Measurements from ENCODE around the gene RASAL3. TPM values are rescaled to one million over a fixed set of nuclear protein-coding genes. Genes with fewer than 3 reads are reported as not detected.

Gene RASAL3
- total and polyA plus RNA-seq, 2 donors (not counting 1 experiment from before 2014, with no cell fraction given) = not detected

GRCh38 chr19:15432018-15432494 lies 32.3 kb downstream of the RASAL3 start:
- H3K4me2 ChIP-seq (ENCODE audit: extremely low read depth, insufficient read depth, low read length) = peak overlapping the region; percentile 95
- peak overlapping the region; percentile 77 to 85 (median 84) for H3K4me3 ChIP-seq (replicated peaks in 1 of 4; ENCODE audit: control extremely low read depth in 1 of 4, insufficient read depth in 1 of 4, low read depth in 3 of 4, low read length in 4 of 4)
- peaks cover 9% of the 10 kb centered on the region for H3K4me1 ChIP-seq (ENCODE audit: control insufficient read depth, extremely low read depth, insufficient read depth, low read length)
- H3K9me3 ChIP-seq (ENCODE audit: control insufficient read depth, insufficient read depth, low read depth, low read length) = no peaks in the 10 kb centered on the region
- peaks cover 39% of the 10 kb centered on the region for H3K79me2 ChIP-seq (ENCODE audit: control insufficient read depth, insufficient read depth, low read length)
- TF ChIP-seq EZH2 (IDR thresholded peaks at IDR 0.05; ENCODE audit: low read length, missing control alignments) (no peak), CTCF (conservative IDR thresholded peaks at IDR 0.05 in 1 of 2, IDR thresholded peaks at IDR 0.05 in 1 of 2; ENCODE audit: low read depth in 1 of 2, low read length in 2 of 2) (no peak)
- no peaks in the 10 kb centered on the region for H3K27me3 ChIP-seq (ENCODE audit: control insufficient read depth, insufficient read depth, low read length)
- H3K27ac ChIP-seq (ENCODE audit: insufficient read depth, low read length) = peak overlapping the region; percentile 72
- H2AFZ ChIP-seq (ENCODE audit: low read length) = no peak overlapping the region
- H4K20me1 ChIP-seq (ENCODE audit: control insufficient read depth, extremely low read depth, insufficient read depth, low read length) = no peaks in the 10 kb centered on the region
- H3K9ac ChIP-seq (ENCODE audit: insufficient read depth, low read length) = peak overlapping the region; percentile 79
- peaks cover 10% of the 10 kb centered on the region for H3K36me3 ChIP-seq (ENCODE audit: control insufficient read depth, insufficient read depth, low read length)
- DNase-seq (ENCODE audit: low read depth in 2 of 2) = no peak

DNA sequence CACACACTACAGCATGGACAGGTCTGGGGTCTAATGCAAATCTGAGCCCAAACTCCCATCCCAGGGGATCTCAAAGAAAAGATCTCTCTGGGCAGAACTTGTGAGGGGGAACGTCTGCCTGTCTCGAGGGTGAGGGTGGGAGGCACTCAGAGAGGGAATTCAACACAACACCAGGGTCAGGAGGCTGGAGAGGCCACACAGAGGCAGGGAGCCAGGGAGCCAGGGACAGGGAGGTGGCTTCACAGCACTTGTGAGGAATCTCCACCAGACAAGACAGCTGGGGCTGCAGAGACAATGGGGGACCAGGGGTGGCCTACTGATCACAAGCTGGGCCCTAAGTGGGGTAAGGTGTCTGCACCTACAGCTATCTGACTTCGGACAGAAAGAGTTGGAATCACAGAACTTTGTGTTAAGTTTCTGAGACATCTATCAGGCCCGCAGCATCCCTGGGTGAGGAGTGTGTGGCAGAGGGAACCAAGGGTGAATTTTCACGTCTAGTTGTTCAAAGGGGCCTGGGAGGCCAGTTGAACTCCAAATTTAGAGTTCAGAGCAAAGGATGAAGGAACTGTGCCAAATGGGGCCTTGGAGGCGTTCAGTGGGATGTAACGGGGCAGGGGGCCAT lies 32.8 kb downstream of the RASAL3 start:
- no peak overlapping the region for H2AFZ ChIP-seq (ENCODE audit: low read length)
- H3K9ac ChIP-seq (ENCODE audit: insufficient read depth, low read length) = peak overlapping the region; percentile 79
- peak overlapping the region; percentile 77 to 85 (median 84) for H3K4me3 ChIP-seq (replicated peaks in 1 of 4; ENCODE audit: control extremely low read depth in 1 of 4, insufficient read depth in 1 of 4, low read depth in 3 of 4, low read length in 4 of 4)
- no peaks in the 10 kb centered on the region for H3K27me3 ChIP-seq (ENCODE audit: control insufficient read depth, insufficient read depth, low read length)
- peaks cover 10% of the 10 kb centered on the region for H3K36me3 ChIP-seq (ENCODE audit: control insufficient read depth, insufficient read depth, low read length)
- H3K9me3 ChIP-seq (ENCODE audit: control insufficient read depth, insufficient read depth, low read depth, low read length) = no peaks in the 10 kb centered on the region
- peak overlapping the region; percentile 72 for H3K27ac ChIP-seq (ENCODE audit: insufficient read depth, low read length)
- H3K79me2 ChIP-seq (ENCODE audit: control insufficient read depth, insufficient read depth, low read length) = peaks cover 39% of the 10 kb centered on the region
- peak overlapping the region; percentile 95 for H3K4me2 ChIP-seq (ENCODE audit: extremely low read depth, insufficient read depth, low read length)
- H4K20me1 ChIP-seq (ENCODE audit: control insufficient read depth, extremely low read depth, insufficient read depth, low read length) = no peaks in the 10 kb centered on the region
- TF ChIP-seq CTCF (conservative IDR thresholded peaks at IDR 0.05 in 1 of 2, IDR thresholded peaks at IDR 0.05 in 1 of 2; ENCODE audit: low read depth in 1 of 2, low read length in 2 of 2) (no peak), EZH2 (IDR thresholded peaks at IDR 0.05; ENCODE audit: low read length, missing control alignments) (no peak)
- peaks cover 9% of the 10 kb centered on the region for H3K4me1 ChIP-seq (ENCODE audit: control insufficient read depth, extremely low read depth, insufficient read depth, low read length)
- DNase-seq (ENCODE audit: low read depth in 2 of 2) = no peak

DNA sequence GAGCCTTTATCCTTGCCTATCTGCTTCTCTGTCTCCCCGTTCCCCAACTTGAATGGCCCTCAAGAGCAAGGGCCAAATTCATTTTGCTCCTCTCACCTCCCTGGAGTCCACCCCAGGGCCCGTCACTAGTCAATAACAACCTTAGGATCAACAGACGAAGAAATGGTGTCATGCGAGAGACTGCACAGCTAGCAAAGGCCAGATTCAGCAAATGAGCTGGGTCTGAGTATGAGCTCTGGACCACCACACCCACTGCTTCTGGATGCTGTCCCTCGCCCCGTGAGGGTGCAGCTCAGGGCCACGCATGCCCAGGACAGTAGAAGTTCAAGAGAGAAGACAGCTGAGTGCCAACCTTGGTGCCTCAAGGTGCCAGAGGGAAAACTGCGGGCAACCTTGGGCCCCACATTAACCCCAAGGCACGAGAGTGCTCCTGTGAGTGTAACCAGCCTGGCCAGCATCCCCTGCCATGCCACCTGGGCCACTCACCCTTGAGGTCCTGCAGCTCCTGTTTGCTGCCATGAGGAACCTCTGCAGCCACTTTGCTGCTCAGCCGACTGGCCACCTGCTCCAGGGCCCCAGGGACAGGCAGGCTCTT lies 33.7 kb downstream of the RASAL3 start:
- H4K20me1 ChIP-seq (ENCODE audit: control insufficient read depth, extremely low read depth, insufficient read depth, low read length) = no peaks in the 10 kb centered on the region
- H3K9me3 ChIP-seq (ENCODE audit: control insufficient read depth, insufficient read depth, low read depth, low read length) = no peaks in the 10 kb centered on the region
- peaks cover 13% of the 10 kb centered on the region for H3K36me3 ChIP-seq (ENCODE audit: control insufficient read depth, insufficient read depth, low read length)
- TF ChIP-seq CTCF (conservative IDR thresholded peaks at IDR 0.05 in 1 of 2, IDR thresholded peaks at IDR 0.05 in 1 of 2; ENCODE audit: low read depth in 1 of 2, low read length in 2 of 2) (no peak), EZH2 (IDR thresholded peaks at IDR 0.05; ENCODE audit: low read length, missing control alignments) (no peak)
- no peak overlapping the region for H2AFZ ChIP-seq (ENCODE audit: low read length)
- DNase-seq (ENCODE audit: low read depth in 2 of 2) = no peak
- peak overlapping the region in 2 of 4 experiments; percentile 85 for H3K4me3 ChIP-seq (replicated peaks in 1 of 4; ENCODE audit: control extremely low read depth in 1 of 4, insufficient read depth in 1 of 4, low read depth in 3 of 4, low read length in 4 of 4)
- peak overlapping the region; percentile 95 for H3K4me2 ChIP-seq (ENCODE audit: extremely low read depth, insufficient read depth, low read length)
- H3K4me1 ChIP-seq (ENCODE audit: control insufficient read depth, extremely low read depth, insufficient read depth, low read length) = peaks cover 9% of the 10 kb centered on the region
- peak overlapping the region; percentile 16 for H3K9ac ChIP-seq (ENCODE audit: insufficient read depth, low read length)
- peaks cover 39% of the 10 kb centered on the region for H3K79me2 ChIP-seq (ENCODE audit: control insufficient read depth, insufficient read depth, low read length)
- H3K27ac ChIP-seq (ENCODE audit: insufficient read depth, low read length) = no peak overlapping the region
- no peaks in the 10 kb centered on the region for H3K27me3 ChIP-seq (ENCODE audit: control insufficient read depth, insufficient read depth, low read length)

Data from fibroblast of lung (primary cell).